ENCODE measurements around the gene TAF10.

Gene TAF10

GRCh38 chr11:6561288-6561687 is 50.7 kb downstream of the TAF10 start:
- DNase-seq (ENCODE audit: extremely low read depth in 1 of 2, low read depth in 1 of 2): no peak
